ENCODE data around the gene PARVA.

- TF ChIP-seq CTCF (IDR thresholded peaks at IDR 0.05) (no peak), POLR2A (IDR thresholded peaks at IDR 0.05) (no peak)
Observed at GRCh38 chr11:12531681-12532080, 154.3 kb downstream of the PARVA start.

All from stomach (tissue), 4 donors.